Right lobe of liver (tissue), 6 donors: ENCODE data around the gene DMWD. TPM values are rescaled to one million over a fixed set of nuclear protein-coding genes. Genes with fewer than 3 reads are reported as not detected.

Experiments
- ATAC-seq, 4 donors: fragments of 200-7000 bp; cut with Tn5 transposase; one replicate each; pipeline ENCODE4 v1.9.1; 2020; ENCODE audit warnings: mild to moderate bottlenecking in 4 of 4, moderate library complexity in 4 of 4
- DNase-seq, 3 donors: peaks; one replicate each; pipeline ENCODE4 v3.0.0-alpha.2; 2020
- H3K27ac ChIP-seq, 3 donors: fragments of 200-600 bp; one replicate each; pipeline ENCODE4 v1.8.0; 2022
- H3K27me3 ChIP-seq, 2 donors: fragments of 200-600 bp; one replicate each; pipeline ENCODE4 v1.8.0; 2022
- H3K36me3 ChIP-seq, 4 donors: fragments of 200-600 bp; sonication (generic) in 1 of 4; one replicate each; pipeline versions ENCODE4 v1.5.1 to v1.8.0; 2017 to 2022; ENCODE audit warnings: control low read depth in 1 of 4
- H3K4me1 ChIP-seq, 4 donors: fragments of 200-600 bp; sonication (generic) in 1 of 4; one replicate each; pipeline versions ENCODE4 v1.5.1 to v1.8.0; 2017 to 2022; ENCODE audit warnings: control low read depth in 1 of 4
- H3K4me3 ChIP-seq, 3 donors: fragments of 200-600 bp; one replicate each; pipeline ENCODE4 v1.8.0; 2022
- H3K9me3 ChIP-seq, 4 donors: fragments of 200-600 bp; sonication (generic) in 1 of 4; one replicate each; pipeline versions ENCODE4 v1.5.1 to v1.8.0; 2017 to 2022; ENCODE audit warnings: control low read depth in 1 of 4
- CTCF ChIP-seq, 4 donors: fragments of 200-600 bp in 3 of 4; fragments of 450-650 bp in 1 of 4; IDR thresholded peaks; one replicate each; pipeline versions ENCODE4 v1.5.1 to v1.8.0; 2016 to 2022; ENCODE audit warnings: antibody characterized with exemption in 4 of 4, mild to moderate bottlenecking in 2 of 4
- POLR2A ChIP-seq: fragments of 450-650 bp; IDR thresholded peaks from one replicate; pipeline ENCODE4 v1.6.1; 2017; ENCODE audit warnings: antibody characterized with exemption, mild to moderate bottlenecking
- WGBS: methylation state at CpG from one replicate; pipeline ENCODE4 v1.1.6; 2018; ENCODE audit warnings: low coverage, low lambda C conversion rate; ENCODE audit not compliant: insufficient coverage; ENCODE audit errors: missing lambda C conversion rate; 5-methylcytosine and 5-hydroxymethylcytosine counted together
- intact Hi-C, 2 donors: fragments of 100-400 bp; cut with DNase I; formaldehyde crosslinking; loops; one replicate each; pipeline versions ENCODE4 v1.11.2 to v1.14.1; 2022
- total RNA-seq, 6 experiments: library from RNA; depleted of rRNA in 2 of 6; stranded (reverse); fragments of >200 nt in 2 of 6; fragmentation: NEBNext Ultra II Directional in 3 of 6; extraction: Animal tissue kit (Norgen Biotek cat#: 25700) in 3 of 6; gene quantifications; one replicate each; pipeline versions ENCODE4 v1.1.0 to v1.2.4, GENCODE V29; 2016 to 2023
- donor health status: DM: no; HTN: yes; CAD: no.
- donor health status: DM: no; HTN: no; CAD: no.
- donor health status: DM: no; HTN: no; CAD: no.
- donor health status: DM: no; HTN: yes; CAD: no.
- donor health status: DM: no; HTN: yes; CAD: no.

The DMWD gene
- total RNA-seq, 6 experiments from 2014 or later = 8.3 to 14.3 (median 11.9) TPM

GRCh38 chr19:45768984-45769782 lies 23.5 kb downstream of the DMWD start, which contains the start of gene SIX5:
Gene SIX5 (minus strand): TSS chr19:45769252. CDS start chr19:45768844, 408 bp downstream.
- H3K4me3 ChIP-seq = peak within 1 kb of the TSS; percentile 76 to 91 (median 80)
- peaks cover 0 to 20% (median 7%) of the 10 kb centered on the region in 4 donors for H3K4me1 ChIP-seq
- H3K36me3 ChIP-seq = no peaks in the 10 kb centered on the region
- H3K9me3 ChIP-seq = no peaks in the 10 kb centered on the region
- peak; percentile 78 for TF ChIP-seq POLR2A
- no peak for TF ChIP-seq CTCF (IDR thresholded peaks at IDR 0.05)
- intact Hi-C loops = no loop called here
- ATAC-seq (peak; percentile 59 to 68 (median 68)), DNase-seq (peak; percentile 99)
- no peaks in the 10 kb centered on the region for H3K27me3 ChIP-seq
- WGBS = under 1% methylated on average over 53 of the region's 70 CpGs
- H3K27ac ChIP-seq = peak within 1 kb of the TSS; percentile 86 to 97 (median 93)

- intact Hi-C loops = no loop called here
- Histone ChIP-seq H3K27me3 (no peaks in the 10 kb centered on the region), H3K9me3 (no peaks in the 10 kb centered on the region), H3K27ac (peak overlapping the region; percentile 86 to 97 (median 92)), H3K4me1 (peaks cover 0 to 20% (median 7%) of the 10 kb centered on the region in 4 donors), H3K4me3 (peak overlapping the region; percentile 76 to 91 (median 80)), H3K36me3 (no peaks in the 10 kb centered on the region)
- peak in 1 of 3 donors; percentile 60 for DNase-seq
- TF ChIP-seq CTCF (IDR thresholded peaks at IDR 0.05) (no peak), POLR2A (no peak)
- no peak for ATAC-seq
- WGBS = 3% methylated on average over 12 of the region's 33 CpGs
These were observed 24.0 kb downstream of the DMWD start for GRCh38 chr19:45768655-45768983.

- DNase-seq (peak; percentile 78 to 84 (median 78)), ATAC-seq (peak in 3 of 4 donors; percentile 0 to 3 (median 3))
- Histone ChIP-seq H3K27me3 (no peaks in the 10 kb centered on the region), H3K9me3 (no peaks in the 10 kb centered on the region), H3K36me3 (no peaks in the 10 kb centered on the region), H3K4me1 (peaks cover 0 to 20% (median 7%) of the 10 kb centered on the region in 4 donors), H3K27ac (peak overlapping the region; percentile 86 to 97 (median 92)), H3K4me3 (peak overlapping the region; percentile 76 to 91 (median 80))
- intact Hi-C loops = no loop called here
- 17% methylated on average over 6 of the region's 102 CpGs for WGBS
- TF ChIP-seq POLR2A = peak; percentile 64
- TF ChIP-seq CTCF (IDR thresholded peaks at IDR 0.05) = no peak
These were observed 24.6 kb downstream of the DMWD start for GRCh38 chr19:45767881-45768654.

- Histone ChIP-seq H3K9me3 (no peaks in the 10 kb centered on the region), H3K36me3 (no peaks in the 10 kb centered on the region), H3K4me1 (peaks cover 0 to 20% (median 7%) of the 10 kb centered on the region in 4 donors), H3K4me3 (peak overlapping the region; percentile 76 to 91 (median 80)), H3K27me3 (no peaks in the 10 kb centered on the region), H3K27ac (peak overlapping the region; percentile 86 to 97 (median 92))
- DNase-seq (peak; percentile 75 to 79 (median 78)), ATAC-seq (peak in 2 of 4 donors; percentile 0 to 1)
- WGBS = 29% methylated on average over 24 of the region's 31 CpGs
- TF ChIP-seq POLR2A = peak; percentile 56
- TF ChIP-seq CTCF (IDR thresholded peaks at IDR 0.05) = no peak
- intact Hi-C loops = no loop called here
These were observed 25.2 kb downstream of the DMWD start for GRCh38 chr19:45767410-45767880.
